Right lobe of liver (tissue), 6 donors: ENCODE results near the gene MACROD2. TPM values are rescaled to one million over a fixed set of nuclear protein-coding genes. Genes with fewer than 3 reads are reported as not detected.

ENCODE experiments used
- ATAC-seq, 4 donors: fragments of 200-7000 bp; cut with Tn5 transposase; one replicate each; pipeline ENCODE4 v1.9.1; 2020; ENCODE audit warnings: mild to moderate bottlenecking in 4 of 4, moderate library complexity in 4 of 4
- DNase-seq, 3 donors: peaks; one replicate each; pipeline ENCODE4 v3.0.0-alpha.2; 2020
- H3K27ac ChIP-seq, 3 donors: fragments of 200-600 bp; one replicate each; pipeline ENCODE4 v1.8.0; 2022
- H3K27me3 ChIP-seq, 2 donors: fragments of 200-600 bp; one replicate each; pipeline ENCODE4 v1.8.0; 2022
- H3K36me3 ChIP-seq, 4 donors: fragments of 200-600 bp; sonication (generic) in 1 of 4; one replicate each; pipeline versions ENCODE4 v1.5.1 to v1.8.0; 2017 to 2022; ENCODE audit warnings: control low read depth in 1 of 4
- H3K4me1 ChIP-seq, 4 donors: fragments of 200-600 bp; sonication (generic) in 1 of 4; one replicate each; pipeline versions ENCODE4 v1.5.1 to v1.8.0; 2017 to 2022; ENCODE audit warnings: control low read depth in 1 of 4
- H3K4me3 ChIP-seq, 3 donors: fragments of 200-600 bp; one replicate each; pipeline ENCODE4 v1.8.0; 2022
- H3K9me3 ChIP-seq, 4 donors: fragments of 200-600 bp; sonication (generic) in 1 of 4; one replicate each; pipeline versions ENCODE4 v1.5.1 to v1.8.0; 2017 to 2022; ENCODE audit warnings: control low read depth in 1 of 4
- POLR2A ChIP-seq: fragments of 450-650 bp; IDR thresholded peaks from one replicate; pipeline ENCODE4 v1.6.1; 2017; ENCODE audit warnings: antibody characterized with exemption, mild to moderate bottlenecking
- WGBS: methylation state at CpG from one replicate; pipeline ENCODE4 v1.1.6; 2018; ENCODE audit warnings: low coverage, low lambda C conversion rate; ENCODE audit not compliant: insufficient coverage; ENCODE audit errors: missing lambda C conversion rate; 5-methylcytosine and 5-hydroxymethylcytosine counted together
- intact Hi-C, 2 donors: fragments of 100-400 bp; cut with DNase I; formaldehyde crosslinking; loops; one replicate each; pipeline versions ENCODE4 v1.11.2 to v1.14.1; 2022
- total RNA-seq, 6 experiments: library from RNA; depleted of rRNA in 2 of 6; stranded (reverse); fragments of >200 nt in 2 of 6; fragmentation: NEBNext Ultra II Directional in 3 of 6; extraction: Animal tissue kit (Norgen Biotek cat#: 25700) in 3 of 6; gene quantifications; one replicate each; pipeline versions ENCODE4 v1.1.0 to v1.2.4, GENCODE V29; 2016 to 2023
- TF ChIP-seq, protein P1 (sequence below), 4 donors: fragments of 200-600 bp in 3 of 4; fragments of 450-650 bp in 1 of 4; IDR thresholded peaks; one replicate each; pipeline versions ENCODE4 v1.5.1 to v1.8.0; 2016 to 2022; ENCODE audit warnings: antibody characterized with exemption in 4 of 4, mild to moderate bottlenecking in 2 of 4
- donor health status: DM: no; HTN: yes; CAD: no.
- donor health status: DM: no; HTN: no; CAD: no.
- donor health status: DM: no; HTN: no; CAD: no.
- donor health status: DM: no; HTN: yes; CAD: no.
- donor health status: DM: no; HTN: yes; CAD: no.

The MACROD2 gene
- total RNA-seq, 6 experiments from 2014 or later, result 1.2 to 5.5 (median 3.3) TPM

DNA sequence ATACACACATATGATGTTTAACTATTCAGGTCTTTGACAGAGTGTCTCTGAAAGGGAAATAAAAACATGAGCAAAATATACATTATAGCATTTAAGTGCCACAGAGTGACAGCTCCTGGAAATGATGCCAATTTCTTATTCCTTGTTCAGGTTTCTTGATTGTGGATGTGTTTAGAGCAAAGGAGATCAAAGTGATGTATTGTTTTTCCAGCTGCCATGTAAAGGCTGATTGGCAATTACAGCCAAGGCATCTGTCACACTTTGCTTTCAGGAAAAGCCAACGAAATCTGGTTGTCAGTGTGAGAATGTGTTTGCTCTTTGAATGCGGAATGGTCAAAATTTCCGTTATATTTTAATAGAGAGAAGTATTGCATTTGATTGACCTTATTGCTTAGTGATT is 689.9 kb downstream of the MACROD2 start:
- no peak for DNase-seq
- intact Hi-C loops, result no loop called here
- Histone ChIP-seq H3K4me1 (no peaks in the 10 kb centered on the region), H3K27me3 (no peaks in the 10 kb centered on the region), H3K4me3 (no peak overlapping the region), H3K27ac (no peak overlapping the region), H3K9me3 (no peaks in the 10 kb centered on the region), H3K36me3 (no peaks in the 10 kb centered on the region)
- no peak for ATAC-seq
- TF ChIP-seq POLR2A, result no peak
- TF ChIP-seq, protein P1, sequence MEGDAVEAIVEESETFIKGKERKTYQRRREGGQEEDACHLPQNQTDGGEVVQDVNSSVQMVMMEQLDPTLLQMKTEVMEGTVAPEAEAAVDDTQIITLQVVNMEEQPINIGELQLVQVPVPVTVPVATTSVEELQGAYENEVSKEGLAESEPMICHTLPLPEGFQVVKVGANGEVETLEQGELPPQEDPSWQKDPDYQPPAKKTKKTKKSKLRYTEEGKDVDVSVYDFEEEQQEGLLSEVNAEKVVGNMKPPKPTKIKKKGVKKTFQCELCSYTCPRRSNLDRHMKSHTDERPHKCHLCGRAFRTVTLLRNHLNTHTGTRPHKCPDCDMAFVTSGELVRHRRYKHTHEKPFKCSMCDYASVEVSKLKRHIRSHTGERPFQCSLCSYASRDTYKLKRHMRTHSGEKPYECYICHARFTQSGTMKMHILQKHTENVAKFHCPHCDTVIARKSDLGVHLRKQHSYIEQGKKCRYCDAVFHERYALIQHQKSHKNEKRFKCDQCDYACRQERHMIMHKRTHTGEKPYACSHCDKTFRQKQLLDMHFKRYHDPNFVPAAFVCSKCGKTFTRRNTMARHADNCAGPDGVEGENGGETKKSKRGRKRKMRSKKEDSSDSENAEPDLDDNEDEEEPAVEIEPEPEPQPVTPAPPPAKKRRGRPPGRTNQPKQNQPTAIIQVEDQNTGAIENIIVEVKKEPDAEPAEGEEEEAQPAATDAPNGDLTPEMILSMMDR (IDR thresholded peaks at IDR 0.05), result no peak
- WGBS, result 90% methylated on average over 3 of the region's 3 CpGs

DNA sequence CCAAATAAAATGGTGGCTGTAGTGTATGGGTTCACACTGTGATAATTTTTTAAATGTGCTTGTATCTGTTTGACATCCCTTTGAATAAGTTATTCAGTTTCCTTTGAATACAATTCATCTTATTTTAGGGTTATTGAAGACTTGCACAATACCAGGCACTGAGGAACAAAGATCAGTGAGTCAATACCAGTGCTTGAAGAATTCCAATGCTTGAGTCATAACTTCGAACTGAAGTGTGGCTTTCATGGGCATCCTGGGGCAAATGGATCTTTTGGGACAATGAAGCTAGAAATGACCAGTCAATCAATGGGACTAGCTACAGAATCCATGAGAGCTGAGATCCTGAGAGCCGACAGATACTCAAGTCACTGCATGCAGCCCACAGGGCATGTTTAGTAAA is 692.0 kb downstream of the MACROD2 start:
- no peak overlapping the region for H3K4me3 ChIP-seq
- intact Hi-C loops, result no loop called here
- TF ChIP-seq, protein P1 (IDR thresholded peaks at IDR 0.05), result no peak
- no peak for TF ChIP-seq POLR2A
- ATAC-seq (no peak), DNase-seq (no peak)
- H3K36me3 ChIP-seq, result no peaks in the 10 kb centered on the region
- H3K9me3 ChIP-seq, result no peaks in the 10 kb centered on the region
- no peaks in the 10 kb centered on the region for H3K4me1 ChIP-seq
- H3K27me3 ChIP-seq, result no peaks in the 10 kb centered on the region
- WGBS, result 74% methylated on average over 2 of the region's 2 CpGs
- H3K27ac ChIP-seq, result no peak overlapping the region

DNA sequence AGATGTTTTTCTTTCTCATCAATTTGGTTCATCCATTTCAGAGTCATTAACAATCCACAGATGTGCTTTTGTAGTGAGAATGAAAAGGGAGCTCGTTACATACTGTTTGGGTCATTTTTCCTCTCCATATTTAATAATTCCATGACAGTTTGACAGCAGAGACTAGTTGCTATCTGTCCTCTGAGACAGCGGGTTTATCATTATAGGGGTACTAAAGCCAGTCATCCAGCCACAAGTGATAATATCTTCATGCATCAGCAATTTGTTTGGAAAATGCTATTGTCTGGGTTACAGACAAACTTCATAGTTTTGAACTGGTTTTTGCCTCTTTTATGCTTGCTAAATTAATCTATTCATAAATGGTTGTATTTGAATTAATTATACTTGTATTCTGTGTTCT is 692.7 kb downstream of the MACROD2 start:
- Histone ChIP-seq H3K27ac (no peak overlapping the region), H3K36me3 (no peaks in the 10 kb centered on the region), H3K4me1 (no peaks in the 10 kb centered on the region), H3K9me3 (no peaks in the 10 kb centered on the region), H3K4me3 (no peak overlapping the region), H3K27me3 (no peaks in the 10 kb centered on the region)
- TF ChIP-seq POLR2A, result no peak
- TF ChIP-seq, protein P1 (IDR thresholded peaks at IDR 0.05), result no peak
- WGBS, result 71% methylated on average over 2 of the region's 2 CpGs
- intact Hi-C loops, result no loop called here
- DNase-seq (no peak), ATAC-seq (no peak)

DNA sequence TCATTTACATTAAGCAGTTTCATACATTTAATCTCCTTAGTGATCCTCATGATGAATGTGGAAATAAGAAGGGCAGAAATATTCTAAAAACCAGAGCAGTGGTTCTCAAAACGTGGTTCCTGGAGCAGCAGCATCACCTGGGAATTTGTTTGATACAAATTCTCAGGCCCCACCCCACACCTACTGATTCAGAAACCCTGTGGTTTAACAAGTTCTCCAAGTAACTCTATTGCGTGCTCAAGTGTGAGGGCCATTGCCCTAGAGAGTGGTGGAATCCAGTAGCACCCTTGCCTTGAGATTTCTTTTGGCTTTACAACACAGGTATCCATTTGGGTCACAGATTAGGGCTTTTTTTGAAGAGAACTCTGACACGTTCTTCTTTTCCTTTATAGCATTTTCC is 696.7 kb downstream of the MACROD2 start:
- WGBS, result 82% methylated on average over 3 of the region's 3 CpGs
- Histone ChIP-seq H3K27me3 (no peaks in the 10 kb centered on the region), H3K4me1 (peaks cover 0 to under 1% (median 0%) of the 10 kb centered on the region in 4 donors), H3K4me3 (no peak overlapping the region), H3K36me3 (no peaks in the 10 kb centered on the region), H3K9me3 (no peaks in the 10 kb centered on the region), H3K27ac (no peak overlapping the region)
- no peak for TF ChIP-seq POLR2A
- TF ChIP-seq, protein P1 (IDR thresholded peaks at IDR 0.05), result no peak
- no peak for ATAC-seq
- no peak for DNase-seq
- intact Hi-C loops, result no loop called here

DNA sequence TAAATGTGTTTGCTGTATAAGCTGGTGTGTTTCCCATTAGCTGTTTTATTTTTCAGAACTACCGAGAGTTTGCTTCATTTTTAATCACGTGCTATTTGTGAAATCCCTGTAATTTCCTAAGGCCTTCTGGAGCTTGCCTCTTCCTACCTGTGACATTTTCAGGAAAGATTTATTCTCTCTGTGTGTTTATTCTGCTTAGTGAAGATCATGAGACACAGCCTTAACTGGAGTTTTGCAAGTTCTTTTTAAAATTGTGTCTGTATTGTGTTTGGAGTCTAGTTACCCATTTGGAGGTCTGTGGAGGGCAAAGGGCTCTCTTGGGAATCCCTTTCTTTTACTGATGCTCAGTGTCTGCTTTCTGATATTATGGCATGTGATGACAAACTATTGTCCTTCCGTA is 701.2 kb downstream of the MACROD2 start:
- no peaks in the 10 kb centered on the region for H3K27me3 ChIP-seq
- ATAC-seq (no peak), DNase-seq (no peak)
- H3K27ac ChIP-seq, result no peak overlapping the region
- intact Hi-C loops, result no loop called here
- no peaks in the 10 kb centered on the region for H3K9me3 ChIP-seq
- H3K4me3 ChIP-seq, result no peak overlapping the region
- peaks cover 0 to 24% (median 3%) of the 10 kb centered on the region in 4 donors for H3K4me1 ChIP-seq
- 74% methylated on average over 3 of the region's 3 CpGs for WGBS
- TF ChIP-seq, protein P1 (IDR thresholded peaks at IDR 0.05), result no peak
- no peak for TF ChIP-seq POLR2A
- no peaks in the 10 kb centered on the region for H3K36me3 ChIP-seq
